ENCODE measurements around the gene RTKN.

GRCh38 chr2:74387346-74387745 is 54.4 kb downstream of the RTKN start:
- TF ChIP-seq CTCF (IDR thresholded peaks at IDR 0.05) (no peak), POLR2A (IDR thresholded peaks at IDR 0.05) (no peak)

Data from adrenal gland (tissue), 5 donors.